Common myeloid progenitor, CD34-positive (primary cell): ENCODE results near the gene OLFML1.

Experiments used
- CTCF ChIA-PET: fragments of 350-600 bp; sonication (Branson Sonifier 250); formaldehyde crosslinking; loops from one replicate; lab custom pipeline; 2021; ENCODE audit warnings: antibody characterized with exemption; lab: Charles Lee
- POLR2A ChIA-PET: fragments of 350-600 bp; sonication (Branson Sonifier 250); formaldehyde crosslinking; loops from one replicate; lab custom pipeline; 2021; ENCODE audit warnings: antibody characterized with exemption; lab: Charles Lee
- DNase-seq, 3 donors: peaks; one replicate each; pipeline versions ENCODE4 v3.0.0 to v3.0.0-alpha.2; 2013
- H3K27ac ChIP-seq, 2 experiments: 1 replicate in 1 of 2; 2 replicates in 1 of 2; pipeline ENCODE4 v1.7.0; 2013; ENCODE audit warnings: inconsistent platforms in 2 of 2, low read length in 2 of 2, mild to moderate bottlenecking in 2 of 2, low read depth in 1 of 2, moderate library complexity in 1 of 2; ENCODE audit not compliant: severe bottlenecking in 2 of 2, insufficient read depth in 1 of 2, poor library complexity in 1 of 2
- H3K27me3 ChIP-seq, 5 experiments: replicated peaks in 2 of 5; 1 replicate in 3 of 5; 2 replicates in 2 of 5; pipeline versions ENCODE4 v1.6.1 to v1.7.0; 2013; ENCODE audit warnings: low read length in 4 of 5, mild to moderate bottlenecking in 2 of 5, moderate library complexity in 2 of 5, inconsistent platforms in 1 of 5; ENCODE audit not compliant: insufficient read depth in 5 of 5, control insufficient read depth in 4 of 5
- H3K36me3 ChIP-seq, 4 experiments: 1 replicate in 2 of 4; 2 replicates in 2 of 4; pipeline versions ENCODE4 v1.6.1 to v1.7.0; 2013; ENCODE audit warnings: low read length in 3 of 4, control low read depth in 1 of 4, mild to moderate bottlenecking in 1 of 4; ENCODE audit not compliant: control insufficient read depth in 4 of 4, insufficient read depth in 4 of 4
- H3K4me1 ChIP-seq, 4 experiments: 1 replicate in 3 of 4; 2 replicates in 1 of 4; pipeline versions ENCODE4 v1.6.1 to v1.7.1; 2013; ENCODE audit warnings: low read length in 3 of 4, mild to moderate bottlenecking in 3 of 4, control low read depth in 1 of 4, inconsistent platforms in 1 of 4, moderate library complexity in 1 of 4; ENCODE audit not compliant: control insufficient read depth in 4 of 4, insufficient read depth in 4 of 4; ENCODE audit errors: control extremely low read depth in 1 of 4
- H3K4me3 ChIP-seq, 7 experiments: 1 replicate in 4 of 7; 2 replicates in 3 of 7; pipeline versions ENCODE4 v1.5.1 to v1.7.0; 2013; ENCODE audit warnings: mild to moderate bottlenecking in 7 of 7, low read length in 6 of 7, moderate library complexity in 6 of 7, inconsistent platforms in 2 of 7, low read depth in 2 of 7, control low read depth in 1 of 7; ENCODE audit not compliant: insufficient read depth in 4 of 7, control insufficient read depth in 1 of 7; ENCODE audit errors: extremely low read depth in 1 of 7
- H3K9me3 ChIP-seq, 5 experiments: 1 replicate in 4 of 5; 2 replicates in 1 of 5; pipeline versions ENCODE4 v1.6.1 to v1.7.1; 2013; ENCODE audit warnings: low read length in 4 of 5, mild to moderate bottlenecking in 2 of 5, inconsistent platforms in 1 of 5, low read depth in 1 of 5, moderate library complexity in 1 of 5; ENCODE audit not compliant: control insufficient read depth in 4 of 5, insufficient read depth in 2 of 5; ENCODE audit errors: control extremely low read depth in 1 of 5
- WGBS: methylation state at CpG from one replicate; pipeline ENCODE4 v1.1.5; 2013; ENCODE audit not compliant: insufficient coverage; 5-methylcytosine and 5-hydroxymethylcytosine counted together

Gene OLFML1

GRCh38 chr11:7471071-7471470 lies 14.2 kb upstream of the OLFML1 start:
- POLR2A ChIA-PET = interaction anchor here (0.7 kb wide), 1 partner anchor 10 kb away, joined by 4 read pairs; no protein-coding TSS in a partner anchor
- Histone ChIP-seq H3K4me3 (no peak overlapping the region), H3K4me1 (no peaks in the 10 kb centered on the region), H3K27ac (no peak overlapping the region), H3K9me3 (no peaks in the 10 kb centered on the region), H3K36me3 (no peaks in the 10 kb centered on the region), H3K27me3 (peaks cover 0 to 2% (median 0%) of the 10 kb centered on the region in 5 experiments)
- CTCF ChIA-PET = no interaction called here
- DNase-seq = no peak
- WGBS = 96% methylated on average over 3 of the region's 7 CpGs

DNA sequence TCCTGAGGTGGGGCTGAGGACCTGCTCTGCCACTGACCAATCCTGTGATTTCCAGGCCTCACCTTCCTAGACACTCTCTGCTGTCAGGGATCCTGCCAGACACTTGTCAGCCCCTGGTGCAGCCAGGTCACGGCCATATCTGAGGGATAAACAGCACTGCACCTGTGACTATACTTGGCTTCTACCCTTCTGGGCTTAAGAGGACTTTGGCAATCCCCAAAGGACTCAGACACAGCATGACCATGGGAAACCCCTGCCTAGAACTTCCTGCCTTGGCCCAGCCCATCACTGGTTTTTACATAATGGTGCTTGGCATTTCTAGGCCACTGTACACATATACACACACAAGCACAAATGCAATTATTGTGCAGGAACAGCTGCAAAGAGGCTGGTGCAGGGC lies 11.6 kb upstream of the OLFML1 start:
- WGBS = 100% methylated on average over 1 of the region's 1 CpG
- Histone ChIP-seq H3K36me3 (no peaks in the 10 kb centered on the region), H3K9me3 (no peaks in the 10 kb centered on the region), H3K27me3 (peaks cover 0 to 2% (median 0%) of the 10 kb centered on the region in 5 experiments), H3K27ac (no peak overlapping the region), H3K4me3 (no peak overlapping the region), H3K4me1 (no peaks in the 10 kb centered on the region)
- ChIA-PET CTCF (no interaction called here), POLR2A (no interaction called here)
- DNase-seq = no peak

GRCh38 chr11:7480113-7480512 lies 5.2 kb upstream of the OLFML1 start:
- CTCF ChIA-PET = interaction anchor here (1.2 kb wide), 1 partner anchor 10 kb away, joined by 3 read pairs; no protein-coding TSS in a partner anchor
- DNase-seq = no peak
- no peak overlapping the region for H3K4me3 ChIP-seq
- H3K9me3 ChIP-seq = no peaks in the 10 kb centered on the region
- no peaks in the 10 kb centered on the region for H3K36me3 ChIP-seq
- peaks cover 0 to 5% (median 0%) of the 10 kb centered on the region in 5 experiments for H3K27me3 ChIP-seq
- no peaks in the 10 kb centered on the region for H3K4me1 ChIP-seq
- WGBS = 100% methylated on average over 1 of the region's 2 CpGs
- H3K27ac ChIP-seq = no peak overlapping the region
- POLR2A ChIA-PET = no interaction called here

GRCh38 chr11:7484131-7484530 lies 1.2 kb upstream of the OLFML1 start:
- Histone ChIP-seq H3K27me3 (peaks cover 0 to 8% (median 0%) of the 10 kb centered on the region in 5 experiments), H3K36me3 (no peaks in the 10 kb centered on the region), H3K9me3 (no peaks in the 10 kb centered on the region), H3K4me1 (no peaks in the 10 kb centered on the region), H3K4me3 (no peak overlapping the region), H3K27ac (no peak overlapping the region)
- no peak for DNase-seq
- WGBS = 96% methylated on average over 2 of the region's 3 CpGs
- POLR2A ChIA-PET = no interaction called here
- CTCF ChIA-PET = no interaction called here

DNA sequence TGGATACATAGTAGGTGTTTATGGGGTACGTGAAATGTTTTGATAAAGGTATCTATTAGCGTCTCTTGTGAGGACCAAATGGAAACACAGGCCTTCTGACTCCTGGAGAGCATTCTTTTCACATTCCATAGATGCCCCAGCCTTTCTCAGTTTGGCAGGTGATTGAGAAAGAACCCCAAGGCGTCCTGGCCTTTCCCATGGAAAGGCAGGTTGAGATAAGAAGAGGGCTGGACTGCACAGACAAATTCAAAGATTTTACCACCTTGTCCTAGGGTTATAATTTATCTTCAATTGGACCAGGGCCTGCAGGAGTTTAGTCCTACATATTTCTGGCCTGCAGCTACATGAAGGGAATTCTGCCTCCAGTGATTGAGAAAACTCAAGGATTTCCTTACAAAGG lies 661 bp upstream of the OLFML1 start:
- Histone ChIP-seq H3K9me3 (no peaks in the 10 kb centered on the region), H3K36me3 (no peaks in the 10 kb centered on the region), H3K4me1 (no peaks in the 10 kb centered on the region), H3K27me3 (peaks cover 0 to 5% (median 0%) of the 10 kb centered on the region in 5 experiments), H3K4me3 (no peak overlapping the region), H3K27ac (no peak overlapping the region)
- 100% methylated on average over 1 of the region's 3 CpGs for WGBS
- CTCF ChIA-PET = no interaction called here
- DNase-seq = no peak
- POLR2A ChIA-PET = no interaction called here

DNA sequence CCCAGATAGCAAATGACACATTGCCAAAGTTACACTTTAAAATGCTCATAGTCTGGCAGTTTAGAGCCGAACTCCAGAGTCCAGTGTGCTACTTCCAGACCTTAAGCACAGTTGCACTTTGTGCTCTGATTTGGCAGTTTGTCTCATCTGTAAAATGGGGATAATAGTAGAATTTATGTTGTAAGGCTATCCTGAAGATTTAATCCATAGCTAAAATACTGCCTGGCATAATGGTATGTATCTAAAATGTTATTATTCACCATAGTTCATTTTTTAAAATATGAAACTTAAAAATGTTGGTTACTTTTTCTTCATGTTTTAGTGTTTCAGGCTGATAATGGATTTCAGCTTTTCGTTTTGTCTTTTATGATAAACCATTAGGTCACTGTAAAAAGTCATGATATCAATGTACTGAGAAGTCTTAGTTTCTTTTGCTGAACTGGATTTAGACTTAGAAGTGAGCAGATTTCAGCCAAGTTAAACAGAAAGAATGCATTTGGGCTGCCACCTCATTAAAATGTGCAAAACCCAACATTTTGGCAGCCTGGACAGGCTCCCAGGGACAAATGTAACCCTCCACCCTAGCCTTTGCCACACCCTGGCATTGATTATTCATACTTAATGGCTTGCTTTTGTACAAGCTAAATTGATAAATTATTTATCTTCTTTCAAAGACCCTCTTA lies 933 bp downstream of the OLFML1 start:
- Histone ChIP-seq H3K27ac (no peak overlapping the region), H3K36me3 (no peaks in the 10 kb centered on the region), H3K4me3 (no peak overlapping the region), H3K9me3 (no peaks in the 10 kb centered on the region), H3K27me3 (peaks cover 0 to 6% (median 0%) of the 10 kb centered on the region in 5 experiments), H3K4me1 (no peaks in the 10 kb centered on the region)
- CTCF ChIA-PET = interaction anchor here (0.7 kb wide), 1 partner anchor 106 kb away, joined by 3 read pairs; no protein-coding TSS in a partner anchor
- WGBS = 83% methylated on average over 1 of the region's 2 CpGs
- POLR2A ChIA-PET = no interaction called here
- DNase-seq = no peak

DNA sequence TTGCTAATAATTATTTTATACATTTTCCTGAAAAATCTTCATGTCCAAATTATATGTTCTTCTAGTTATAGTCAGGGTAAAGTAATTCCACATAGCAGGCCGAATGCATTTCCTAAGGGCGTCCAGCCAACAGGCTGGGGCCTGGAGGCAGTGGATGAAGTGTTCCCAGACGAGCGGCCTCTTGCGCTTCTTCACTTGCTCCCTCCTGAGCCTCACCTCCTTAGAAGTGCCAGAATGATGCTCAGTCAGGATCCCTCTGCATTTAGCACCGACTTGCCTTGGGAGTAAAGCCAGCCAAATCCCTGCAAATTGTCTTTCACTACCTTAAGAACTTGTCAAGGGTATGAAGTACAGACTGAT lies 1.5 kb downstream of the OLFML1 start:
- no peak overlapping the region for H3K27ac ChIP-seq
- H3K27me3 ChIP-seq = peaks cover 0 to 6% (median 0%) of the 10 kb centered on the region in 5 experiments
- CTCF ChIA-PET = interaction anchor here (0.7 kb wide), 1 partner anchor 105 kb away, joined by 3 read pairs; no protein-coding TSS in a partner anchor
- no peaks in the 10 kb centered on the region for H3K4me1 ChIP-seq
- H3K4me3 ChIP-seq = no peak overlapping the region
- POLR2A ChIA-PET = no interaction called here
- no peak for DNase-seq
- H3K36me3 ChIP-seq = no peaks in the 10 kb centered on the region
- WGBS = 98% methylated on average over 6 of the region's 6 CpGs
- H3K9me3 ChIP-seq = no peaks in the 10 kb centered on the region
